Heart right ventricle (tissue), 16 donors: ENCODE data around the gene LSAMP. TPM values are rescaled to one million over a fixed set of nuclear protein-coding genes. Genes with fewer than 3 reads are reported as not detected.

Experiments used
- ATAC-seq, 8 donors: fragments of 200-7000 bp; cut with Tn5 transposase; one replicate each; pipeline ENCODE4 v1.9.1; 2020; ENCODE audit warnings: mild to moderate bottlenecking in 8 of 8, moderate library complexity in 8 of 8, moderate number of reproducible peaks in 1 of 8
- DNase-seq, 2 donors: peaks; one replicate each; pipeline ENCODE4 v3.0.0-alpha.2; 2020
- H3K27ac ChIP-seq, 10 donors: fragments of 200-600 bp; sonication (generic) in 2 of 10; one replicate each; pipeline versions ENCODE4 v1.5.0 to v1.8.0; 2020 to 2022; ENCODE audit warnings: mild to moderate bottlenecking in 3 of 10
- H3K27me3 ChIP-seq, 7 donors: fragments of 200-600 bp; one replicate each; pipeline ENCODE4 v1.8.0; 2021 to 2022; ENCODE audit warnings: mild to moderate bottlenecking in 2 of 7
- H3K36me3 ChIP-seq, 9 donors: fragments of 200-600 bp; sonication (generic) in 1 of 9; one replicate each; pipeline versions ENCODE4 v1.5.0 to v1.8.0; 2020 to 2022; ENCODE audit warnings: mild to moderate bottlenecking in 2 of 9
- H3K4me1 ChIP-seq, 9 donors: fragments of 200-600 bp; sonication (generic) in 1 of 9; one replicate each; pipeline versions ENCODE4 v1.5.0 to v1.8.0; 2020 to 2022; ENCODE audit warnings: mild to moderate bottlenecking in 4 of 9
- H3K4me3 ChIP-seq, 10 donors: fragments of 200-600 bp; sonication (generic) in 2 of 10; one replicate each; pipeline versions ENCODE4 v1.5.0 to v1.8.0; 2020 to 2022; ENCODE audit warnings: mild to moderate bottlenecking in 7 of 10, moderate library complexity in 2 of 10
- H3K9me3 ChIP-seq, 11 donors: fragments of 200-600 bp in 10 of 11; sonication (generic) in 2 of 11; one replicate each; pipeline versions ENCODE4 v1.5.0 to v1.8.0; 2013 to 2022; ENCODE audit warnings: mild to moderate bottlenecking in 2 of 11, control low read depth in 1 of 11, moderate library complexity in 1 of 11
- CTCF ChIP-seq, 9 donors: fragments of 200-600 bp; sonication (generic) in 2 of 9; IDR thresholded peaks; one replicate each; pipeline versions ENCODE4 v1.5.0 to v1.8.0; 2021 to 2022; ENCODE audit warnings: antibody characterized with exemption in 9 of 9, mild to moderate bottlenecking in 5 of 9, moderate library complexity in 1 of 9
- WGBS, 2 donors: extraction: QIAGEN DNeasy Blood & Tissue Kit; methylation state at CpG; one replicate each; pipeline ENCODE4 v1.1.7; 2013; ENCODE audit warnings: inconsistent platforms in 1 of 2; 5-methylcytosine and 5-hydroxymethylcytosine counted together
- intact Hi-C, 10 donors: fragments of 100-400 bp; cut with DNase I; formaldehyde crosslinking; loops; one replicate each; pipeline versions ENCODE4 v1.11.1 to v1.14.2; 2022
- polyA plus RNA-seq, 2 donors: library from polyadenylated mRNA; stranded (reverse); fragments of 200-250 nt; gene quantifications; one replicate each; pipeline ENCODE4 v1.2.3, GENCODE V29; 2013
- total RNA-seq, 10 donors: library from RNA; stranded (reverse); fragmentation: NEBNext Ultra II Directional in 3 of 10; extraction: Animal tissue kit (Norgen Biotek cat#: 25700) in 3 of 10; gene quantifications; one replicate each; pipeline versions ENCODE4 v1.2.1 to v1.2.4, GENCODE V29; 2021 to 2023
- donor health status: Arrhythmogenic right ventricular cardiomyopathy.
- donor health status: ischemic (EF 13 %, LVEDD 7.1; RV severe dilation, severe dysfunction).
- donor health status: healthy with polysubstance abuse.
- donor health status: DM: no; HTN: yes; CAD: no.
- donor health status: DM: no; HTN: no; CAD: no.
- donor health status: ischemic (EF 25% LVEDD 6.9; RV normal size, moderate dysfunction).
- donor health status: ischemic (EF 25% LVEDD 5.7; RV mildly dilated, moderate dysfunction).
- donor health status: healthy.
- donor health status: DM: yes; HTN: yes; CAD: no.
- donor health status: Ischemic cardiomyopathy.
- donor health status: ischemic (EF 35%, LVEDD 5.7; RV mildly dilated, moderate dysfunction).
- donor health status: nonischemic (EF 11% LVEDD 7.7; RV severe dilation, severe dysfunction).
- donor health status: DM: yes; HTN: yes; CAD: no.
- donor health status: PGD.
- donor health status: ischemic (EF 29% LVEDD 5.4; RV normal size, mild dysfunction).
- donor health status: nonischemic (EF 23%, LVEDD 6.1; RV moderate dilation, normal function).

Gene LSAMP
- total and polyA plus RNA-seq, 12 donors = 0.51 to 9.0 (median 5.4) TPM

- no peak overlapping the region for H3K27ac ChIP-seq
These were observed 330.7 kb downstream of the LSAMP start for GRCh38 chr3:116114586-116114985.

GRCh38 chr3:116112696-116113095 lies 332.6 kb downstream of the LSAMP start:
- no peak for DNase-seq
- no peak for ATAC-seq
- WGBS, 2 donors = 39 to 43% methylated on average over 2 of the region's 2 CpGs

More at GRCh38 chr3:116114586-116114985, 330.7 kb downstream of the LSAMP start:
- Histone ChIP-seq H3K4me3 (no peak overlapping the region), H3K4me1 (no peaks in the 10 kb centered on the region), H3K27me3 (no peaks in the 10 kb centered on the region), H3K9me3 (no peaks in the 10 kb centered on the region), H3K36me3 (no peaks in the 10 kb centered on the region)
- no peak for ATAC-seq
- no peak for TF ChIP-seq CTCF (IDR thresholded peaks at IDR 0.05)
- 64 to 71% methylated on average over 1 of the region's 1 CpG for WGBS, 2 donors
- intact Hi-C loops = no loop called here
- no peak for DNase-seq

GRCh38 chr3:116111765-116112164 lies 333.5 kb downstream of the LSAMP start:
- no peaks in the 10 kb centered on the region for H3K27me3 ChIP-seq
- H3K36me3 ChIP-seq = no peaks in the 10 kb centered on the region
- H3K4me3 ChIP-seq = no peak overlapping the region
- TF ChIP-seq CTCF (IDR thresholded peaks at IDR 0.05) = no peak
- ATAC-seq (no peak), DNase-seq (no peak)
- H3K27ac ChIP-seq = no peak overlapping the region
- intact Hi-C loops = no loop called here
- no peaks in the 10 kb centered on the region for H3K4me1 ChIP-seq
- H3K9me3 ChIP-seq = no peaks in the 10 kb centered on the region

More at GRCh38 chr3:116112696-116113095, 332.6 kb downstream of the LSAMP start:
- no peaks in the 10 kb centered on the region for H3K4me1 ChIP-seq
- H3K36me3 ChIP-seq = no peaks in the 10 kb centered on the region
- H3K27me3 ChIP-seq = no peaks in the 10 kb centered on the region
- no peak overlapping the region for H3K4me3 ChIP-seq
- TF ChIP-seq CTCF (IDR thresholded peaks at IDR 0.05) = no peak
- intact Hi-C loops = no loop called here
- H3K27ac ChIP-seq = no peak overlapping the region
- H3K9me3 ChIP-seq = no peaks in the 10 kb centered on the region

GRCh38 chr3:116103868-116104530 lies 341.3 kb downstream of the LSAMP start:
- WGBS, 2 donors = 84 to 90% methylated on average over 4 of the region's 4 CpGs
- Histone ChIP-seq H3K27me3 (no peaks in the 10 kb centered on the region), H3K36me3 (no peaks in the 10 kb centered on the region), H3K27ac (no peak overlapping the region), H3K9me3 (no peaks in the 10 kb centered on the region), H3K4me1 (no peaks in the 10 kb centered on the region), H3K4me3 (no peak overlapping the region)
- no peak for DNase-seq
- no peak for ATAC-seq
- intact Hi-C loops = no loop called here
- no peak for TF ChIP-seq CTCF (IDR thresholded peaks at IDR 0.05)
